GM10266 (cell line): ENCODE results near the gene ROR1.

Experiments used
- DNase-seq: peaks from one replicate; pipeline ENCODE4 v3.0.0; 2012; ENCODE audit errors: extremely low spot score
- TF ChIP-seq, protein P1 (sequence below): IDR thresholded peaks from 2 replicates; pipeline ENCODE4 v1.5.1; 2012; ENCODE audit warnings: mild to moderate bottlenecking, low read depth; ENCODE audit not compliant: control insufficient read depth, insufficient read depth; ENCODE audit errors: missing control alignments

ROR1 gene

DNA sequence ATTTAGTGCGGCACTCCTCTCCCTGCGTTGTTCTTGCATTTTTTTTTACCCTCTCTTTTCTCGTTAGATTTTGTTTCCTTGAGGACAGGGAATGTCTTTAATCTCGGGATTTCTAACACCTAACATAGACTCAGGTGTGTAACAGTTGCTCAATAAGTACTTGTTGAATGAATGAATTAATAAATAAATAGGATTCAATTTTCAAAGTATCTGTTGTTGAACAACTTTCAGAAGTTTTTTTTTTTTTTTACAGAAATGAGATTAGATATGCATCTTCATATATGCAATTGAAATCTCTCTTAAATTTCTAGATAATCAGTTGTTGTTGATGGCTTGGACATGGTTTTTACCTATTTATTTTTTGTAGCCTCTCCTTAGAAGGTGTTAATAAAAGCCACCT lies 83.1 kb downstream of the ROR1 start:
- no peak for DNase-seq
- TF ChIP-seq, protein P1, sequence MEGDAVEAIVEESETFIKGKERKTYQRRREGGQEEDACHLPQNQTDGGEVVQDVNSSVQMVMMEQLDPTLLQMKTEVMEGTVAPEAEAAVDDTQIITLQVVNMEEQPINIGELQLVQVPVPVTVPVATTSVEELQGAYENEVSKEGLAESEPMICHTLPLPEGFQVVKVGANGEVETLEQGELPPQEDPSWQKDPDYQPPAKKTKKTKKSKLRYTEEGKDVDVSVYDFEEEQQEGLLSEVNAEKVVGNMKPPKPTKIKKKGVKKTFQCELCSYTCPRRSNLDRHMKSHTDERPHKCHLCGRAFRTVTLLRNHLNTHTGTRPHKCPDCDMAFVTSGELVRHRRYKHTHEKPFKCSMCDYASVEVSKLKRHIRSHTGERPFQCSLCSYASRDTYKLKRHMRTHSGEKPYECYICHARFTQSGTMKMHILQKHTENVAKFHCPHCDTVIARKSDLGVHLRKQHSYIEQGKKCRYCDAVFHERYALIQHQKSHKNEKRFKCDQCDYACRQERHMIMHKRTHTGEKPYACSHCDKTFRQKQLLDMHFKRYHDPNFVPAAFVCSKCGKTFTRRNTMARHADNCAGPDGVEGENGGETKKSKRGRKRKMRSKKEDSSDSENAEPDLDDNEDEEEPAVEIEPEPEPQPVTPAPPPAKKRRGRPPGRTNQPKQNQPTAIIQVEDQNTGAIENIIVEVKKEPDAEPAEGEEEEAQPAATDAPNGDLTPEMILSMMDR = no peak

DNA sequence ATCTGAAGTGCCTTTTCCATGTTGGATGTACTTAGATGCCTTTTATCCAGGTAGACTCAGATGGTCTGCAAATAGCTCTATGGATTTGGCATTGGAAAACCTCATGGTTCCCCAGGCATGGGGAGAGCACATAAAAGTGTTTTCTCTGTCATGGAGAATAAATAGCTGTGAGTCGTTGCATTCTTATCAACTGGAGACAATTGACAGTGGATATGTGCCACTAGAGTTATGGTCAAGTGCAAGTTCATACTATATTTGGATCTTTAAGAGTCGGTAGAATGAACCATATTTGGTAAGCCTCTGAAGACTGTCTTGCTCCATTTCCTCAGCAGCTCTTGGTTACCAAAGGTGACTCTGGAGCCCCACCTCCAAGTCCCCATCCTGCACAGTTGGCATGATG lies 83.7 kb downstream of the ROR1 start:
- DNase-seq = no peak
- TF ChIP-seq, protein P1 = no peak

DNA sequence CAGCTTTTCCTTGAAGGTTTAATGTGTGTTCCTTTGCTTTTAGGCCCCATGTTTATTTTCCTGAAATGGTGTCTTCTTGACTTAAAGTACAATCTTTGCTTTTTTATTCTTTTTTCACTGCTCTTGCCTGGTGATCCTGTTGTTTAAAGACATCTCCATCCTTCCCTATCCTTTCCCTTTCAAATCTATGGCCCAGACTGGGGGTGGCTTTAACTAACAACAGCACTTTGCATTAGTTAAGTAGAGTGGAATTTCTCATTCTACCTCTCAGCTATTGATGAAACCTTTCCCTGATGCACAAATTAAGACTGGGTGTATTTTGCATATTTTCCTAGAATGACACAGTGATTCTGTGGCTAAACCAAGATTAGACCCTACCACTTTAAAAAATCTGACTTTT lies 84.3 kb downstream of the ROR1 start:
- TF ChIP-seq, protein P1 = no peak
- DNase-seq = no peak

DNA sequence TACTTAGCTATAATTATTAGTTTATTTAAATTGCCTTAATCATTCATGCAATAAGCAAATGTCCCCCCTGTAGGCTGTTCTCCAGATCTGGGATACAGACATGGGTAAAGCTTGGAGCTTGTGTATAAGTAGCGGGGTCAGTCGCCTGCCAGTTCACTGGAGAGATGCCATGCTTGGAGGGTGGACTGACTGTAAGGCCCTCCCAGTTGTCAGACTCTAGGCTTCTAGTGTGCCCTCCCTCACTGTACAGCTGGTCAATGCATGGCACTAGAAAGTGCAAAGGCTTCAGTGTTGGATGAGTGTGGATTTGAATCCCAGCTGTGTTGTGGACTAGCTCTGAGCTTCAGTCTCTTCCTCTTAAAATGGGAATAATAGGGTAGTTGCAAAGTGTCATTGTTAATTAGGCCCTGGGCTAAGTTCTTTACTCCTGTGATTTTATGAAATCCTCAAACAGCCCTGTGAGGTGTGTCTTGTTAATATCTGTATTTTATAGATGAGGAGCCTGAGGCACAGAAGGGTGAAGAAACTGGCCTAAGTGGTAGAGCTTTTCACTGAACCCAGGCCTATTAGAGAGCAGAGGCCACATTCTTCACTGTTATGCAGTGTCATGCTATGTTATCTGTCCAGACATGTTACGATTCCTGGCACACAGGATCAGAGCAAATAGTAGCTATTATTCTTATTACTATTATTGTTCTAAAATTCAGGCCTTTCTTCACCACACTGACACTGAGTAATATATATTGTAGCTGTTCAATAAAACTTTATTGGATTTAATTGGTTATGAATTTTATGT lies 85.9 kb downstream of the ROR1 start:
- DNase-seq = no peak
- TF ChIP-seq, protein P1 = no peak

DNA sequence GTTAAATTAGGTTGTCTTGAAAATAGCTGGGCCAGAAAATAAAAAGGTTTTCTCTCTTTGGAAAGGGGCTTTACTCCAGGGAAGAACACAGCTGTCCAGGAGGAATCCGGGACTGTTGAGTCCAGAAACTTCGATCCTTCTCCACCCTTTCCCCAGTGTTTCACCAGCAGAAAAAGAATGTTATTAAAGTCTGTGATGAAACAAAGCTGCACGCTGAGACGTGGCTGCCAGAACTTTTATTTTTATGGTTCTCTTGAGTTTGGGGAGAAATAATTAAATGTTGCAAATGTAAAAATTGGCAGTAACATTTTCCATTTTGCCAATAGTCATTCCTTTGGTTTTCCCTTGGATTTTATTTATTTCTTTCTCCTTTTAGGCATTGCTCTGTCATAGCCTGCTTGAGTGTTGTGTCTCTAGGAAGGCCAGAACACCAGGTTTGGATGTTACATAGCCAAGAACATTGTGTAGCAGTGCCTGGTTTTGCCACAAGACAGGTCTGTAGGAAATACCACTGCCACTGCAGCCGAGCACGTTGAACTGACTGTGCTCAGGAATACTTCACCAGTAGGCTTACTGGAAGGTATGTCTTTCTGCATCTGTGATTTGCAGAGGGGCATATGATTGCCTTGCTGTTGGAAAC lies 87.4 kb downstream of the ROR1 start:
- DNase-seq = no peak
- TF ChIP-seq, protein P1 = no peak

DNA sequence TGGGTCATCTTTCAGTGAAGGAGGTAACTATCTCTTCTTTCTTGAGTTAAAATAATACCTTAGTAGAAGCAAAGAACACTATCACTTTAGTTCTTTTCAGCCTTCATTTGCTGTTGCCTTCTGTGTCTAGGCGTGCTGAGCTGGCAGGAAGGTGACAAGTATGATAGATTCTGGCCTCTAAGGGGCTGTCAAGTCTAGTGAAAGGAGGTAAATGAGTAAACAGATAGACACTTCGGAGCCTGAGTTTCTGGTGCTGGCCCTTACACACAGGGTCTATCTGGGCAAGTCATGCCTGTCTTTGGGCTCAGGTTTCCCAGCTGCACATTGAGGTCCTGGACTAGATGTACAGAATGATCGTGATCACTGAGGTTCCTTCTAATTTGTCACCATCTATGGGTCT lies 89.3 kb downstream of the ROR1 start:
- TF ChIP-seq, protein P1 = no peak
- DNase-seq = no peak

DNA sequence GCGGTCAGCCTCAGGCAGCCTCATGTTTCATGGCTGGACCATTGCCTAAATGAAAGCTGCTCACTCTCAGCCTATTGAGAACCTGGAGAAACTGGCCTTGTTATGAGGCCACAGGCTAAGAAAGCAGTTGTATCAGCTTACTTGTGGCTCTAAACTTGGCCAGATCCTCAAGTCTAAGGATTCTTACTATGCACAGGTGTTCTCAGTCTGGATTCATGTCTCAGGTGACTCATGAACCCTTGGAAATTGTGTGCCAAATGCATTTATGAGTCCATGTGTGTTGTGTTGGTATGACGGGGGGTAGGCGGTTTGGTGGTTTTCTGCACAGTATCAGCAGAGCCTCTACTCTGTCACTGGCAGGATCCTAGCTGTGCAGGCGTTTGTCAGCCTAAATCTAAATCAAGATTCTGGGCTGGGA lies 90.4 kb downstream of the ROR1 start:
- TF ChIP-seq, protein P1 = no peak
- DNase-seq = no peak
